NCI-H774 (cell line): ENCODE measurements around the gene OSM.

Experiments
- DNase-seq: peaks from one replicate; lab custom pipeline; 2025; lab: John Stamatoyannopoulos, UW

The OSM gene

DNA sequence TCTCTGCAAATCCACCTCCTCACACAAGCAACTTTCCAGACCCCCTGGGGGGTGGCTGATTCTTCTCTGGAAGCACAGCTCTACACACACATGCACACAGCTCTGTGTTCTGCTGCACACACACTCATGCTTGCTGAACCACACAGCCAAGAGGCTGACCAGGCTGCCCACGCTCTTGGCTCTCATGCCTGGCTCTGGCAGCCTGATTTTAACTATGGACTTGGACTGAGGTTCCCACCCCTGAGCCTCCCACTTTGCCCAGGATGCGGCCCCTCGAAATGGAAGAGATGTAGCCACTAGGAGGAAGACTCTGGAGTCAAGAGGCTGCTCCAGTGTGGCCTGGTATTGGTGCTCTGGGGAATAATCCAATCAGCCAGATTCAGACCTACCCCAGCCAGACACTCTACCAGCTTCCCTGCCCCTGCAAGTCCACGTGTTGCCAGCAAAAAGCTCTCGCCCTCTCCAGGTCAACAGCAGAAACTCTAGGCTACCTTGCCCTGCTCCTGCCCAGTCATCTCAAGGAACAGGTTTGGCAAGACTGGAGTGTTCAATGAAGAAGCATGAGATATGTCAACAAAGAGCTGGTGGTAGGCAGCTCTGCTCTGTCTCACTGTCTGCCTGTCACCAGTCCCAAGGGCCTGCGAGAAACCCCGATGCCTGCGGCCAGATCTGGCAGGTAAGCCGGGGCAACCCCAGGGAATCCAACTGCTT, 31.5 kb upstream of the OSM start:
- no peak for DNase-seq

DNA sequence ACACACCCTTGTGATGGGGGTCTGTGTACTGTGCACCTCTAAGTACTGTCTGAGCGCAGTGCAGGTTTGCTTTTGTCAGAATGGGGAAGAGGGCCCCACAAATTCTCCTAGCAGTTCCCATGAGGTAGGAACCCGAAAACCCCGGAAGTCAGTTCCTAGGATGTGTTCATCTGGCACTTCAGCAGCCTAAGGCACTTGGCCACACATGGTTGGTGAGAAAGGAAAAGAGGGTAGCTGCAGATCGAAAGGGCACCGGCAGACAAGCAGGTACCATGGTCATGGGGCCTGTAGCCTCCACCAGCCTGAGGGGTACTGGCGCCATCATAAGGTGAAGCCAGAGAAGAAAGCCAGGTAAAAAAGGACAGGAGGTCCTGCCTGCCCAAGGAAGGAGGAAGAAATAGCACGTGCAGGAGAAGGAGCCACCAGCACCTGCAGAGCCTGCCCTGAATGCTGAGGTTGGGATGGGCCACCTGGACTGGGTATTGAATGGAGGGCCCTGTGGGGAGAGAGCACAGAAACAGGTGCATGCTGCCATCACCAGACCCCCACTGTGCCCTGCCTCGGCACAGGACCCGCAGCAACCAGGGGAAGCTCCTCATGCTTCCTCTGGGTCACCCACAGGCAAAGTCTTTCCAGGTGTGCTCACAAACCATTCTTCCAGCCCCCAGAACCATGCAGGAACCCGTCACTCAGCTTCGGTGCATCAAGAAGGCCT, 30.8 kb upstream of the OSM start:
- no peak for DNase-seq

GRCh38 chr22:30296833-30297232, 30.2 kb upstream of the OSM start:
- DNase-seq = no peak

DNA sequence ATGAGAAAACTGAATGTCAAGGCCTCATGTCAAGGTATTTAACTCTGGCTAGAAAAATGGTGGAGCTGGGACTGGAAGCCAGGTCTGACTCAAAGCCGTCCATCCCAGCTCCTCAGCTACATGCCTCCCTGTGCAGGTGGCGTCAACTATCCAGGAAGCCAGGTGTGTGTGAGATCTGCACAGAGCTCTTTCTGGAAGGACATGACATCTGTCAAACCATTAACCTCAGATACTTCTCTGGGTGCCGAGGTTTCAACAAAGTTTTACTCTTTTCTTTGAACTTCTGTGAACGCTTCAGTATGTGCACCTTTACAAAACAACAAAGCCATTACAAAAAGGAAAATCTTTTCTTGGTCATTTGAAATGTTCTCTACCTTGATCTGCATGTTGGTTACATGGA, 29.7 kb upstream of the OSM start:
- DNase-seq = no peak

DNA sequence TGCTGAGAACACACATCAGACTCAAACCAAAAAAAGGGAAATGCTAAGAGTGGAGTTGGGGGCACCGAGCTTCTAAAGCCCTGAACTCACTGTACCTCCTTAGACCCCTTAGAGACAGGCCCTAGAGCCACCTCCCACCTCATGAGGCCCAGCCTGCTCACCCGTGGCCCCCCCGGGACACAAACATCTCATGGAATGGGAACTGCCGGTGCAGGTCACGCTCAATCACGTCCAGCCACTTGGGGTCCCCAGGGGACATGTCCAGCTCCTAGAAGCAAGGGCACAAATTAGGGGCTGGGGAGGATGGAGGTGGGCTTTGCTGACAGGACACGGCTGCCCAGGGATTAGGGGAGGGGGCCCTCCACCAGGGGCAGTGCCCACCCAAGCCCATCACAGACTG, 28.9 kb upstream of the OSM start:
- DNase-seq = no peak

DNA sequence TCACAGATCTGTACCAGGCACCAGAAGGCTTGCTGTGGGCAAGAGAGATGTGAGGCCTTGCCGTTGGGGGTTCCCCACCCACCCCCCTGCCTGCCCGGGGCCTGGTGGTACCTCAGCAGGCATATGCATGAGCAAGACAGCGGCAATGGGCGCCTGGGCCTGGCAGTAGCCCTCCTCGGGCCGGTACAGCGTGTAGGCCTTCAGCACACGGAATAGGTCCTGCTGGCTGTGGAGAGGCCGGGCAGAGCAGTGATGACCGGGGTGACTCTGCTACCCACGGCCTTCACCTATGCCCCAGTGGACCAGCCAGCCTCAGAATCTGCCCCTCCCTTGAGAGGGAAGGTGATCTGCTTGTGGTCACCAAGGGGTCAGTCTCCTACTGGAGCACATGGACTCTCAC, 28.2 kb upstream of the OSM start:
- DNase-seq = no peak

GRCh38 chr22:30294066-30294465, 27.4 kb upstream of the OSM start:
- DNase-seq = no peak

DNA sequence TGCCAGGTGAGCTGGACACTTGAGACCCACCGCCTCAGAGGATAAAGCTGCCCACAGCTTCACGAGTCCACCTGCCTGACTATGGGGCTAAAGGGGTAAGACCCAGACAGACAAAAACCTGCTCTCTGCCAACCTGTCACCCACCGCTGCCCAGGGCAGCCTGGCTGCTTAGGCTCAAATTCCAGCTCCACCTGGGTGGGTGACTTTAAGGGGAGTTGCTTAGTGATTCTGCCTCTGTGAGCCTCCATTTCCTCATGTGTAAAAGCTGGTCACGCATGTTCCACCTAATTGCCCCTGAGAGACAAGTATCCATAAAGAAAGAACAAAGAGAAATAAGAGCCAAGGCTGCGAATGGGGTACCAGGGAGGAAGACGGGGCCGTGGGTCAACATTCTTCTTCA, 26.4 kb upstream of the OSM start:
- no peak for DNase-seq

GRCh38 chr22:30292069-30292970, 25.7 kb upstream of the OSM start:
- no peak for DNase-seq

- peak; percentile 17 for DNase-seq
Observed at GRCh38 chr22:30291058-30291892, 24.6 kb upstream of the OSM start.

DNA sequence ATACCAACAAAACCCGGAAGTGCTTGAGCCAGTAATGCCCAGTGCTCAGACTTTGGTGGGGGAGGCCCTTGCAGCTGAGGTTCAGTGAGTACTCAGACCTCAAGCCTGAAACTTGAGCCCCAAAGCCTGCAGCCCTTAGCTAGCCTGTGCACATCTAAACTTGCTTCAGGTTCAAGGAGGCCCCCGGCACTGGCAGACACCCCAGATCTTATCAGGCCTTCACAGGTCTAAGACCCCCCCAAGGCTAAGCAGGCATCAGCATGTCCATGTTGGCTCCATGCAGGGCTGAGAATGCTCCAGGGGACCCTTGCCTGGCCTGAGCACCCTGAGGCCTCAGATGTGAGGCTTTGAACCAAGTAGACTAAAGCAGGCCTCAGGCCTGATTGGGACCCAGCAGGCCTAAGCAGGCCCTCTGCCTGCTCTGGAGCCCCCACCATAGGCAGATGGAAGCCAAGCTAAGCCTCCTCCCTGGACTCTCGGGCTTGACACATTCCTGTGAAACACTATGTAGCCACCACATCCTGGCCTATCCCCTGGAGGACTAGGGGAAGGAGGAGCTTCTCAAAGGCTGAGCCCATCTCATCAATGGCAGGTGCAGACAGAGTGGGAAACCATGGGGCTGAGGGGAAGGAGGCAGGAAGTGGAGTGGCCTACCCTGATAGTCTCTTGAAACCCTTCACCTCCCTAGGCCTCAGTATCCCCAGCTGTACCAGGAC, 23.8 kb upstream of the OSM start:
- no peak for DNase-seq

- no peak for DNase-seq
Observed at GRCh38 chr22:30289980-30290313, 23.3 kb upstream of the OSM start.

DNA sequence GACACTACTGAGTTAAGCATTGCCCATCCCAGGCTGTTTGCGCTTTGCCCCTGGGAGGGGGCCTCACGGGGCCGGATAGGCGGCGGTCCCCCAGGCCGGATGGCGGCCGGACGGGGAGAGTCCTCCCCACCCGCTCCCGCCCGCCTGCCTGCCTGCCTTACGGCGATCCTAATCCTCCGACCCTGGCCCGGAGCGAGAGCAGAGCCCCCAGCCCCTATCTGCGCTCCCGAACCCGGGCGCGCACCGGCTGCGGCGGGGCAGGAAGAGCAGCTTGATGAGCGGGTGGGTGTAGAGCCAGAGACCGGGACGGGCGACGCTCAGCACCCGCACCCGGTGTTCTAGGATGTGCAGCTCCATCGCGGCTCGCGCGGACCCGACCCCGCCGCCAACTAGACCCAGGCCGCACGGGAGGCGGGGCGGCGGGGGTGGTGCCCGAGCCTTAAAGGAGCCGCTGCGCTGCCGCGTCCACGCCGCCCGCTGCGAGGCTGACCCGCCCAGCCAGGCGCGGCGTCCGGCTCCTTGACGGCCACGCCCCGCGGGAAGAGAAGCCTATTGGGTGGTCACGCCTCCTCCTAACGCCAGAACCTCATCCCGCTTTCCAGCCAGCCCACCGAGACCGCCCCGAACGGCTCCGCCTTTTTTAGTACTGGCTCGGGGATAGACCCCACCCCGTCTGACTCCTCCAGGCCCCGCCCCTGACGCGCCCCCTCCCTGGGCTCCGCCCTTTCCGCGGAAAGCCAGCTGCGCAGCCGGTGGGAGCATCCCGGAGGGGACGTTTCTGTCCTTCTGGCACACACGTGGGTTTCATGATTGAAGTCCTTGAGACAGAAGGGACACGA, 22.7 kb upstream of the OSM start, which contains the start of gene CASTOR1:
TSS of gene CASTOR1 (minus strand) at position 365 of the 839 bp plus-strand sequence. CDS start at position 357, 8 bp downstream.
- DNase-seq = peak; percentile 86

DNA sequence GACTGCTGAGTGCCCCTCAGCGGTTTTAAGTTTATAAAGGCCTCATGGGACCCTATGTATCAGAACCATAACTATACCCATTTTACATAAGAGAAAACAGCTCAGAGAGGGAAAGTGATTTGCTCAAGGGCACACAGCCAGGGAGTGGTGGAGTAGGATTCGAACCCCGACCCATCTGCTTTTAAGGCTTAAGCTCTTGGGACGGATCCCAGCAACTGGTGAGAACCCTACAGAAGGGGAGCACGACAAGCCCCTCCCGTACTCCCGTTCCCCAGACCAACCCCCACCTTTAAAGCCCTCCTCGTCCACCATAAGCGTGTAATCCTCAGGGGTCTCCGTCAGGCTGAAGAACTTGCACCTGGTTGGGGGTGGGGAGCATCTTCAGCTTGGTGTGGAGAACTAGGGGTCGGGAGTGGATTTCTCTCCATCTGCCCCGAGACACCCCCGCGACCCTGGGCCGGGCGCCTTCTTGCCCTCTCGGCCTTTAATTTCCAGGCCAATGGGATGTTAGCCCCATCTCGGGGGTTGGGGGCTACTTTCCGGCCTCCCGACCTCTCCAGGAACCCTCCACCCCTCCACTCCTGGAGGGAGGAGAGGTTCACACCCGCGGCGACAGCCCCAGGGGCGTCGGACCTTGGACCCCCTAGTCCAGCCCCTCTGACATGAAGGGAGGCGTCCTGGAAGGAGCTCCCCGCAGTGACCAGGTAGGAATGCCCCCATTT, 21.9 kb upstream of the OSM start:
- no peak for DNase-seq

GRCh38 chr22:30287648-30288418, 21.2 kb upstream of the OSM start:
- DNase-seq = no peak

- no peak for DNase-seq
Observed at GRCh38 chr22:30286813-30287647, 20.4 kb upstream of the OSM start.

DNA sequence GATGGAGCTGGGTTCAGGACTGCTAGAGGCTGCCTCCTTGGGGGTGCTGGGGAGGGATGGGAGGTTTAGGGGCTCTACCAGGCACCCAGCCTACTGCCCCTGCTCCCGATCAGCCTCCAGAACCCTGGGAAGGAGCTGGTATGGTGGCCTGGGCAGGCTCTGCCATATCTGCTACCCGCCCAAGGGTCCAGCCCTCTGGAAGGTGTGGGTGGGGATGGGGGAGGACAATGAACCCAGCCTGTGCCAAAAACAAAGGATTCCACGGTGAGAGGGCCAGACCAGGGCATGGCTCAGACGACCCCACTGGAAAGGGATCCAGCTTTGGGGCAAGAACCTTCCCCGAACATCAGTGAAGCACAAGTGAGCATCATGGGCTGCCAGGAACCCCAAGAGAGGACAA, 19.7 kb upstream of the OSM start:
- no peak for DNase-seq

GRCh38 chr22:30285846-30286200, 19.2 kb upstream of the OSM start:
- DNase-seq = no peak
